OCI-LY1 (cell line): ENCODE measurements around the gene DKK1.

Source experiments
- H2AFZ ChIP-seq: fragments of 200-600 bp; sonication (generic), shearing (Covaris generic); 2 replicates; pipeline ENCODE4 v1.6.0; 2014; ENCODE audit warnings: antibody characterized with exemption, mild to moderate bottlenecking, low read length
- H3F3A ChIP-seq: fragments of 200-600 bp; sonication (generic), shearing (Covaris generic); 2 replicates; pipeline ENCODE4 v1.6.0; 2014; ENCODE audit warnings: mild to moderate bottlenecking, antibody characterized with exemption, low read length, moderate library complexity; ENCODE audit not compliant: insufficient read depth
- H3K27ac ChIP-seq: fragments of 200-600 bp; sonication (generic); 2 replicates; pipeline ENCODE4 v1.5.1; 2014; ENCODE audit warnings: low read length, mixed run types, mild to moderate bottlenecking, low read depth; ENCODE audit not compliant: poor library complexity, severe bottlenecking
- H3K27me3 ChIP-seq: fragments of 200-600 bp; sonication (generic); 2 replicates; pipeline ENCODE4 v1.6.0; 2014; ENCODE audit warnings: antibody characterized with exemption, mild to moderate bottlenecking, low read length, moderate library complexity; ENCODE audit not compliant: insufficient read depth
- H3K36me3 ChIP-seq: fragments of 200-600 bp; sonication (generic); 2 replicates; pipeline ENCODE4 v1.6.1; 2014; ENCODE audit warnings: mild to moderate bottlenecking, antibody characterized with exemption, low read length, moderate library complexity, mixed read lengths; ENCODE audit not compliant: insufficient read depth
- H3K4me1 ChIP-seq: fragments of 200-600 bp; sonication (generic); 2 replicates; pipeline ENCODE4 v1.5.1; 2014; ENCODE audit warnings: mild to moderate bottlenecking, low read length, moderate library complexity; ENCODE audit not compliant: insufficient read depth, severe bottlenecking
- H3K4me2 ChIP-seq: fragments of 200-600 bp; sonication (generic), shearing (Covaris generic); 2 replicates; pipeline ENCODE4 v1.6.1; 2014; ENCODE audit warnings: low read length
- H3K4me3 ChIP-seq: fragments of 200-600 bp; sonication (generic); 2 replicates; pipeline ENCODE4 v1.5.1; 2014; ENCODE audit warnings: low read length, low read depth, mild to moderate bottlenecking, mixed read lengths; ENCODE audit not compliant: poor library complexity, severe bottlenecking
- H3K79me2 ChIP-seq: fragments of 200-600 bp; shearing (Covaris generic); 2 replicates; pipeline ENCODE4 v1.6.1; 2016; ENCODE audit warnings: mixed run types, low read length, mixed read lengths; ENCODE audit not compliant: insufficient read depth
- H3K9ac ChIP-seq: fragments of 200-600 bp; sonication (generic), shearing (Covaris generic); 2 replicates; pipeline ENCODE4 v1.6.1; 2014; ENCODE audit warnings: mild to moderate bottlenecking, low read length, mixed read lengths
- H3K9me2 ChIP-seq: fragments of 200-600 bp; sonication (generic), shearing (Covaris generic); 2 replicates; pipeline ENCODE4 v1.6.1; 2014; ENCODE audit warnings: low read depth, mild to moderate bottlenecking, low read length, mixed read lengths
- H3K9me3 ChIP-seq: fragments of 200-600 bp; shearing (Covaris generic); 2 replicates; pipeline ENCODE4 v1.6.1; 2014; ENCODE audit warnings: low read length, mixed read lengths
- H4K20me1 ChIP-seq: fragments of 200-600 bp; sonication (generic), shearing (Covaris generic); 2 replicates; pipeline ENCODE4 v1.6.0; 2016; ENCODE audit warnings: mild to moderate bottlenecking, low read length; ENCODE audit not compliant: insufficient read depth
- CTCF ChIP-seq: fragments of 200-600 bp; sonication (generic), shearing (Covaris generic); IDR thresholded peaks from 2 replicates; pipeline ENCODE4 v1.5.1; 2017; ENCODE audit warnings: mild to moderate bottlenecking, antibody characterized with exemption, low read length, moderate library complexity, mixed read lengths
- EZH2 ChIP-seq: fragments of 200-600 bp; sonication (generic), shearing (Covaris generic); IDR thresholded peaks from 2 replicates; pipeline ENCODE4 v1.8.0; 2017; ENCODE audit warnings: borderline replicate concordance, mixed run types, mild to moderate bottlenecking, antibody characterized with exemption, low read length, moderate library complexity, mixed read lengths

DKK1 gene

GRCh38 chr10:52268790-52269189 is 45.3 kb upstream of the DKK1 start:
- no peak overlapping the region for H2AFZ ChIP-seq
- no peaks in the 10 kb centered on the region for H4K20me1 ChIP-seq
- no peaks in the 10 kb centered on the region for H3K79me2 ChIP-seq
- H3K9ac ChIP-seq: no peak overlapping the region
- no peaks in the 10 kb centered on the region for H3F3A ChIP-seq
- no peaks in the 10 kb centered on the region for H3K36me3 ChIP-seq
- TF ChIP-seq EZH2 (no peak), CTCF (no peak)
- no peaks in the 10 kb centered on the region for H3K9me3 ChIP-seq
- no peak overlapping the region for H3K27ac ChIP-seq
- H3K4me1 ChIP-seq: no peaks in the 10 kb centered on the region
- H3K4me2 ChIP-seq: no peak overlapping the region
- no peaks in the 10 kb centered on the region for H3K27me3 ChIP-seq
- no peaks in the 10 kb centered on the region for H3K9me2 ChIP-seq
- no peak overlapping the region for H3K4me3 ChIP-seq

- no peak overlapping the region for H3K27ac ChIP-seq
- H3K9me2 ChIP-seq: no peaks in the 10 kb centered on the region
- H3K4me2 ChIP-seq: no peak overlapping the region
- no peaks in the 10 kb centered on the region for H4K20me1 ChIP-seq
- no peak overlapping the region for H3K4me3 ChIP-seq
- no peaks in the 10 kb centered on the region for H3F3A ChIP-seq
- no peaks in the 10 kb centered on the region for H3K27me3 ChIP-seq
- no peaks in the 10 kb centered on the region for H3K36me3 ChIP-seq
- TF ChIP-seq CTCF (no peak), EZH2 (no peak)
- no peak overlapping the region for H2AFZ ChIP-seq
- no peaks in the 10 kb centered on the region for H3K9me3 ChIP-seq
- no peak overlapping the region for H3K9ac ChIP-seq
- H3K79me2 ChIP-seq: no peaks in the 10 kb centered on the region
- H3K4me1 ChIP-seq: no peaks in the 10 kb centered on the region
These were observed 44.8 kb upstream of the DKK1 start for GRCh38 chr10:52269233-52269632.

GRCh38 chr10:52276163-52276562 is 37.9 kb upstream of the DKK1 start:
- no peaks in the 10 kb centered on the region for H4K20me1 ChIP-seq
- H3K4me1 ChIP-seq: no peaks in the 10 kb centered on the region
- no peak overlapping the region for H3K4me3 ChIP-seq
- no peaks in the 10 kb centered on the region for H3K9me2 ChIP-seq
- no peaks in the 10 kb centered on the region for H3K27me3 ChIP-seq
- H3F3A ChIP-seq: no peaks in the 10 kb centered on the region
- TF ChIP-seq CTCF (no peak), EZH2 (no peak)
- no peak overlapping the region for H3K9ac ChIP-seq
- no peaks in the 10 kb centered on the region for H3K36me3 ChIP-seq
- no peaks in the 10 kb centered on the region for H3K9me3 ChIP-seq
- no peak overlapping the region for H2AFZ ChIP-seq
- H3K79me2 ChIP-seq: no peaks in the 10 kb centered on the region
- no peak overlapping the region for H3K4me2 ChIP-seq
- H3K27ac ChIP-seq: no peak overlapping the region
